ENCODE data around the gene FSD1. TPM values are rescaled to one million over a fixed set of nuclear protein-coding genes. Genes with fewer than 3 reads are reported as not detected.

The FSD1 gene
- total and polyA plus RNA-seq, 9 of the 15 experiments (the other 6 are each of a cell fraction or from before 2014, with no cell fraction given), result 0.11 to 1.9 (median 0.94) TPM; not detected in 1

GRCh38 chr19:4324228-4324627 is 19.8 kb downstream of the FSD1 start:
- H3K4me3 ChIP-seq, result no peak overlapping the region
- H3K27me3 ChIP-seq (ENCODE audit: control insufficient read depth in 2 of 2, insufficient read depth in 2 of 2, low read length in 2 of 2), result no peaks in the 10 kb centered on the region; a peak in 1 of 5 replicates
- peaks cover 7% of the 10 kb centered on the region; the same call in 1 of the 2 replicates for H4K20me1 ChIP-seq (replicated peaks; ENCODE audit: control insufficient read depth, insufficient read depth, low read length)
- FAIRE-seq (no peak), DNase-seq (ENCODE audit: extremely low read depth in 1 of 4, low spot score in 3 of 4) (no peak), ATAC-seq (no peak)
- in situ Hi-C loops (cut with MboI), result no loop called here
- H3K36me3 ChIP-seq (ENCODE audit: control insufficient read depth, insufficient read depth, low read length), result no peaks in the 10 kb centered on the region
- CTCF ChIA-PET (ENCODE audit: low intra/inter-chr PET ratio), result no interaction called here
- peaks cover 12% of the 10 kb centered on the region for H3K79me2 ChIP-seq (ENCODE audit: control insufficient read depth, insufficient read depth, low read length)
- no peak overlapping the region for H3K9ac ChIP-seq (ENCODE audit: insufficient read depth in 1 of 2, low read depth in 2 of 2, low read length in 2 of 2)
- H3K27ac ChIP-seq (ENCODE audit: extremely low read depth, low read depth, low read length), result no peak overlapping the region
- H3K9me3 ChIP-seq (replicated peaks; ENCODE audit: control insufficient read depth, insufficient read depth, low read depth, low read length), result peaks cover 3% of the 10 kb centered on the region; the same call in 1 of the 2 replicates
- intact Hi-C loops (cut with micrococcal nuclease), result no loop called here
- 53% methylated on average over 6 of the region's 12 CpGs for WGBS (ENCODE audit: insufficient coverage, low coverage, missing lambda C conversion rate)
- H2AFZ ChIP-seq (ENCODE audit: low read depth, low read length), result no peak overlapping the region
- TF ChIP-seq NR2C1 (IDR thresholded peaks at IDR 0.05) (no peak), NR2C1 (tag; IDR thresholded peaks at IDR 0.05) (no peak), KAT7 (CRISPR knock-in tag; IDR thresholded peaks at IDR 0.05; ENCODE audit: borderline replicate concordance) (no peak), ATF7 (IDR thresholded peaks at IDR 0.05) (no peak), GTF2E2 (tag; IDR thresholded peaks at IDR 0.05) (no peak), PPARD (CRISPR knock-in tag; IDR thresholded peaks at IDR 0.05) (no peak), DIDO1 (tag; IDR thresholded peaks at IDR 0.05; ENCODE audit: low read depth) (no peak), RAD51 (IDR thresholded peaks at IDR 0.05; ENCODE audit: borderline replicate concordance, low read depth) (no peak), ZNF140 (CRISPR knock-in tag; IDR thresholded peaks at IDR 0.05) (no peak), ETV1 (tag; conservative IDR thresholded peaks at IDR 0.05; ENCODE audit: low read depth) (no peak), MTA1 (IDR thresholded peaks at IDR 0.05; ENCODE audit: borderline replicate concordance) (no peak), ZNF175 (CRISPR knock-in tag; IDR thresholded peaks at IDR 0.05; ENCODE audit: low read depth) (no peak), NCOR1 (IDR thresholded peaks at IDR 0.05) (no peak), ZFPM2 (CRISPR knock-in tag; IDR thresholded peaks at IDR 0.05) (no peak), RBM14 (IDR thresholded peaks at IDR 0.05; ENCODE audit: borderline replicate concordance, insufficient read depth, low read depth, low read length) (no peak), TEAD4 (IDR thresholded peaks at IDR 0.05; ENCODE audit: low read length) (no peak), TEAD4 (CRISPR knock-in tag; IDR thresholded peaks at IDR 0.05; ENCODE audit: borderline replicate concordance) (no peak), ZNF644 (tag; IDR thresholded peaks at IDR 0.05; ENCODE audit: low read depth) (no peak)
- POLR2A ChIA-PET, result no interaction called here
- BruUV-seq (replicated peaks), result no TSS peak
- H3K9me1 ChIP-seq (ENCODE audit: control insufficient read depth, insufficient read depth, low read length), result no peaks in the 10 kb centered on the region
- no peak overlapping the region for H3K4me2 ChIP-seq (ENCODE audit: insufficient read depth, low read length)
- peaks cover under 1 to 43% of the 10 kb centered on the region in 2 experiments; a peak in 3 of 5 replicates for H3K4me1 ChIP-seq (replicated peaks in 1 of 2; ENCODE audit: control insufficient read depth in 2 of 2, insufficient read depth in 2 of 2, low read length in 2 of 2)
